H9 (cell line): ENCODE measurements around the gene SLC22A3. TPM values are rescaled to one million over a fixed set of nuclear protein-coding genes. Genes with fewer than 3 reads are reported as not detected.

Experiments
- DNase-seq: peaks from one replicate; pipeline ENCODE4 v3.0.0-alpha.2; 2017
- H2AFZ ChIP-seq: one replicate; pipeline ENCODE4 v1.6.1; 2013; ENCODE audit warnings: mild to moderate bottlenecking, low read length, control low read depth, moderate library complexity
- H2AK5ac ChIP-seq: 2 replicates; pipeline ENCODE4 v1.6.1; 2013; ENCODE audit warnings: low read length, control low read depth, mixed read lengths; ENCODE audit not compliant: insufficient read length
- H2BK120ac ChIP-seq: one replicate; pipeline ENCODE4 v1.6.1; 2013; ENCODE audit warnings: low read depth, mild to moderate bottlenecking, low read length, control low read depth, inconsistent platforms; ENCODE audit not compliant: poor library complexity, severe bottlenecking
- H2BK12ac ChIP-seq: 2 replicates; pipeline ENCODE4 v1.6.1; 2013; ENCODE audit warnings: low read length, control low read depth, mixed read lengths, low read depth; ENCODE audit not compliant: insufficient read length
- H2BK15ac ChIP-seq: 2 replicates; pipeline ENCODE4 v1.6.1; 2013; ENCODE audit warnings: low read depth, low read length, control low read depth
- H2BK20ac ChIP-seq: one replicate; pipeline ENCODE4 v1.6.1; 2013; ENCODE audit warnings: low read depth, mild to moderate bottlenecking, low read length, control low read depth, inconsistent platforms; ENCODE audit not compliant: poor library complexity, severe bottlenecking
- H2BK5ac ChIP-seq: 2 replicates; pipeline ENCODE4 v1.6.1; 2013; ENCODE audit warnings: low read length, control low read depth, mixed read lengths; ENCODE audit not compliant: insufficient read length
- H3K14ac ChIP-seq: 2 replicates; pipeline ENCODE4 v1.6.1; 2013; ENCODE audit warnings: low read length, control low read depth; ENCODE audit not compliant: insufficient read depth
- H3K18ac ChIP-seq: 2 replicates; pipeline ENCODE4 v1.6.1; 2013; ENCODE audit warnings: low read depth, mild to moderate bottlenecking, mixed read lengths, low read length, control low read depth; ENCODE audit not compliant: insufficient read length
- H3K23ac ChIP-seq: 2 replicates; pipeline ENCODE4 v1.6.1; 2013; ENCODE audit warnings: low read length, control low read depth, mixed read lengths, low read depth; ENCODE audit not compliant: insufficient read length
- H3K23me2 ChIP-seq: 2 replicates; pipeline ENCODE4 v1.6.1; 2013; ENCODE audit warnings: low read depth, mild to moderate bottlenecking, mixed read lengths, low read length, control low read depth; ENCODE audit not compliant: insufficient read length, poor library complexity, severe bottlenecking
- H3K27ac ChIP-seq: 2 replicates; pipeline ENCODE4 v1.5.1; 2013; ENCODE audit warnings: low read length, control low read depth, mixed read lengths, low read depth; ENCODE audit not compliant: insufficient read length
- H3K27me3 ChIP-seq: 2 replicates; pipeline ENCODE4 v1.6.1; 2013; ENCODE audit warnings: low read length, control low read depth, inconsistent platforms; ENCODE audit not compliant: insufficient read depth
- H3K4ac ChIP-seq: 2 replicates; pipeline ENCODE4 v1.6.1; 2013; ENCODE audit warnings: low read depth, mild to moderate bottlenecking, control low read depth, inconsistent platforms, low read length, moderate library complexity
- H3K4me1 ChIP-seq: 2 replicates; pipeline ENCODE4 v1.6.1; 2013; ENCODE audit warnings: low read length, control low read depth, inconsistent platforms; ENCODE audit not compliant: insufficient read depth
- H3K4me2 ChIP-seq: 2 replicates; pipeline ENCODE4 v1.6.1; 2013; ENCODE audit warnings: low read length, control low read depth, mixed read lengths; ENCODE audit not compliant: insufficient read length, insufficient read depth
- H3K56ac ChIP-seq: 2 replicates; pipeline ENCODE4 v1.6.1; 2013; ENCODE audit warnings: low read depth, mild to moderate bottlenecking, mixed read lengths, low read length, control low read depth; ENCODE audit not compliant: insufficient read length
- H3K79me1 ChIP-seq: 2 replicates; pipeline ENCODE4 v1.6.1; 2013; ENCODE audit warnings: low read depth, mild to moderate bottlenecking, moderate library complexity, low read length, control low read depth, inconsistent platforms; ENCODE audit not compliant: insufficient read depth, poor library complexity, severe bottlenecking
- H3K79me2 ChIP-seq: 2 replicates; pipeline ENCODE4 v1.6.1; 2013; ENCODE audit warnings: low read length, control low read depth, inconsistent platforms; ENCODE audit not compliant: insufficient read depth
- H3K9ac ChIP-seq: 2 replicates; pipeline ENCODE4 v1.6.1; 2013; ENCODE audit warnings: low read length, control low read depth, mixed read lengths; ENCODE audit not compliant: insufficient read length; ENCODE audit errors: extremely low read depth
- H3K9me3 ChIP-seq: one replicate; pipeline ENCODE4 v1.6.1; 2013; ENCODE audit warnings: low read depth, low read length, inconsistent platforms; ENCODE audit not compliant: control insufficient read depth
- H3T11ph ChIP-seq: one replicate; pipeline ENCODE4 v1.6.1; 2013; ENCODE audit warnings: mild to moderate bottlenecking, low read length, control low read depth, inconsistent platforms
- H4K20me1 ChIP-seq: one replicate; pipeline ENCODE4 v1.6.1; 2013; ENCODE audit not compliant: control insufficient read depth, insufficient read length, insufficient read depth
- H4K5ac ChIP-seq: 2 replicates; pipeline ENCODE4 v1.6.1; 2013; ENCODE audit warnings: low read depth, mild to moderate bottlenecking, mixed read lengths, low read length, control low read depth; ENCODE audit not compliant: insufficient read length
- H4K8ac ChIP-seq: replicated peaks from 2 replicates; pipeline ENCODE4 v1.6.1; 2013; ENCODE audit warnings: low read length, control low read depth, mixed read lengths, low read depth; ENCODE audit not compliant: insufficient read length
- H4K91ac ChIP-seq: 2 replicates; pipeline ENCODE4 v1.6.1; 2013; ENCODE audit warnings: low read depth, mild to moderate bottlenecking, moderate library complexity, mixed read lengths, low read length, control low read depth; ENCODE audit not compliant: insufficient read length
- H3K27ac Mint-ChIP-seq, 3 experiments: 2 replicates in 2 of 3; 3 replicates in 1 of 3; pipeline ENCODE4 v1.8.0; 2020 to 2021; ENCODE audit warnings: mixed read lengths in 3 of 3, mild to moderate bottlenecking in 1 of 3, moderate library complexity in 1 of 3
- H3K27me3 Mint-ChIP-seq: 2 replicates; pipeline ENCODE4 v1.8.0; 2021; ENCODE audit warnings: low read depth, mild to moderate bottlenecking, moderate library complexity, mixed read lengths
- H3K36me3 Mint-ChIP-seq, 3 experiments: 2 replicates in 2 of 3; 3 replicates in 1 of 3; pipeline ENCODE4 v1.8.0; 2020 to 2021; ENCODE audit warnings: low read depth in 3 of 3, mixed read lengths in 3 of 3; ENCODE audit not compliant: insufficient read depth in 1 of 3
- H3K4me1 Mint-ChIP-seq, 2 experiments: 2 replicates each; pipeline ENCODE4 v1.8.0; 2020; ENCODE audit warnings: mixed read lengths in 2 of 2
- H3K4me3 Mint-ChIP-seq, 2 experiments: 2 replicates in 1 of 2; 3 replicates in 1 of 2; pipeline ENCODE4 v1.8.0; 2020 to 2021; ENCODE audit warnings: mild to moderate bottlenecking in 2 of 2, mixed read lengths in 2 of 2, moderate library complexity in 1 of 2
- H3K9me3 Mint-ChIP-seq, 2 experiments: 2 replicates in 1 of 2; 3 replicates in 1 of 2; pipeline ENCODE4 v1.8.0; 2020; ENCODE audit warnings: mild to moderate bottlenecking in 2 of 2, mixed read lengths in 2 of 2, moderate library complexity in 1 of 2
- WGBS: extraction: QIAGEN DNeasy Blood & Tissue Kit; methylation state at CpG from one replicate; pipeline ENCODE4 v1.1.7; 2013; ENCODE audit warnings: missing lambda C conversion rate, low lambda C conversion rate, mixed read lengths; ENCODE audit not compliant: insufficient read length; ENCODE audit errors: extremely low coverage; 5-methylcytosine and 5-hydroxymethylcytosine counted together
- total RNA-seq: library from RNA; stranded (reverse); gene quantifications from 2 replicates; pipeline ENCODE4 v1.2.1, GENCODE V29; 2021
- TF ChIP-seq, protein P1 (sequence below): fragments of 200-600 bp; sonication (generic); conservative IDR thresholded peaks from 3 replicates; pipeline ENCODE4 v1.8.0; 2021; ENCODE audit warnings: antibody characterized with exemption, mild to moderate bottlenecking

SLC22A3 gene
- total RNA-seq, 1 experiment from 2014 or later = 2.7 TPM

DNA sequence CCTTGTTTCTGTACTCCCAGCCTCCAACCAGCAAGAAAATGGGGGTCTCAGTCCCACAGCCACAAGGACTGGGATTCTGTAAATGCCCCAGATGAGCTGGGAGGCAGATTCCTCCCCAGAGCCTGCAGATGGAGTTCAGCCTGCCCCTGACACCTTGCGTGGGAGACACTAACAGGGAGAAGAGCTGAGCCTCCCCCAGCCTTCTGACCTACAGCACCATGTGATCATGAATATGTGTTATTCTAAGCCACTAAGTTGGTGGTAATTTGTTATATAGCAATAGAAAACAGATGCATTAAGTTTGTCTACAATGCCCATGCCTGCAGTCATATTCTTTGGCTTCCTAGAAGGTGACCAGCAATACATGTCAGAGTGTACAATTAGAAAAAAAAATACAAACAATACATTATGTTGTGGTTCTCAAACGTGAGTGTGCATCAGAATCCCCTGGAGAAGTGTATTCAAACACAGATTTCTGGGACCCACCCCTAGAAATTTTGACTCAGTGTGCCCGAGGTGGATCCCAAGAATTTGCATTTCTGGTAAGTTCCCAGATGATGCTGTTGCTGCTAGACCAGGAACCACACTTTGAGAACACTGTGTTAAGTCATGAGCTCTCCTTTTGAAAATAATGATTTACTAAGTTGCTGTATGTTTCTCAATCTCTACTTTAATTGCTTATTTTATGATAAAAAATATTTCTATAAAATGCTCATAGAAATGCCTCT lies 39.9 kb downstream of the SLC22A3 start:
- WGBS = no CpG with 5 or more reads among the region's 3 CpGs

More for the DNA sequence above, 39.9 kb downstream of the SLC22A3 start:
- no peak overlapping the region for H3K27ac Mint-ChIP-seq
- Histone ChIP-seq H3K79me1 (no peaks in the 10 kb centered on the region), H3K14ac (no peak overlapping the region), H3K9me3 (no peaks in the 10 kb centered on the region), H4K20me1 (no peaks in the 10 kb centered on the region), H3K79me2 (no peaks in the 10 kb centered on the region), H4K8ac (no peak overlapping the region), H2BK5ac (no peak overlapping the region), H4K91ac (no peak overlapping the region), H3K27ac (no peak overlapping the region), H2BK12ac (no peak overlapping the region), H3T11ph (no peak overlapping the region), H3K56ac (no peak overlapping the region), H3K23me2 (no peaks in the 10 kb centered on the region), H2BK15ac (no peak overlapping the region), H3K18ac (no peak overlapping the region), H2BK20ac (no peak overlapping the region), H2AFZ (no peak overlapping the region), H3K4me1 (no peaks in the 10 kb centered on the region; the same call in 1 of the 2 replicates), H4K5ac (no peak overlapping the region), H3K27me3 (no peaks in the 10 kb centered on the region), H3K9ac (no peak overlapping the region), H3K23ac (no peak overlapping the region), H3K4ac (no peak overlapping the region), H2AK5ac (no peak overlapping the region), H2BK120ac (no peak overlapping the region), H3K4me2 (no peak overlapping the region)
- no peak for DNase-seq
- H3K4me1 Mint-ChIP-seq = peaks cover 0 to 4% of the 10 kb centered on the region in 2 experiments; a peak in 1 of 4 replicates
- peaks cover 0 to 3% of the 10 kb centered on the region in 2 experiments; a peak in 2 of 5 replicates for H3K9me3 Mint-ChIP-seq
- H3K4me3 Mint-ChIP-seq = no peak overlapping the region
- TF ChIP-seq, protein P1, sequence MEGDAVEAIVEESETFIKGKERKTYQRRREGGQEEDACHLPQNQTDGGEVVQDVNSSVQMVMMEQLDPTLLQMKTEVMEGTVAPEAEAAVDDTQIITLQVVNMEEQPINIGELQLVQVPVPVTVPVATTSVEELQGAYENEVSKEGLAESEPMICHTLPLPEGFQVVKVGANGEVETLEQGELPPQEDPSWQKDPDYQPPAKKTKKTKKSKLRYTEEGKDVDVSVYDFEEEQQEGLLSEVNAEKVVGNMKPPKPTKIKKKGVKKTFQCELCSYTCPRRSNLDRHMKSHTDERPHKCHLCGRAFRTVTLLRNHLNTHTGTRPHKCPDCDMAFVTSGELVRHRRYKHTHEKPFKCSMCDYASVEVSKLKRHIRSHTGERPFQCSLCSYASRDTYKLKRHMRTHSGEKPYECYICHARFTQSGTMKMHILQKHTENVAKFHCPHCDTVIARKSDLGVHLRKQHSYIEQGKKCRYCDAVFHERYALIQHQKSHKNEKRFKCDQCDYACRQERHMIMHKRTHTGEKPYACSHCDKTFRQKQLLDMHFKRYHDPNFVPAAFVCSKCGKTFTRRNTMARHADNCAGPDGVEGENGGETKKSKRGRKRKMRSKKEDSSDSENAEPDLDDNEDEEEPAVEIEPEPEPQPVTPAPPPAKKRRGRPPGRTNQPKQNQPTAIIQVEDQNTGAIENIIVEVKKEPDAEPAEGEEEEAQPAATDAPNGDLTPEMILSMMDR = no peak
- peaks cover 0 to 3% (median 0%) of the 10 kb centered on the region in 3 experiments; a peak in 1 of 7 replicates for H3K36me3 Mint-ChIP-seq
- no peaks in the 10 kb centered on the region for H3K27me3 Mint-ChIP-seq
